Neural progenitor cell (in vitro differentiated cells): ENCODE results near the gene WASHC2A.
"Not testable (repeated sequence)": the region's sequence is repeated elsewhere in the genome, so short reads cannot be mapped to it uniquely, and the experiment has no call there.

Experiments
- EZH2 ChIP-seq: fragments of 200-600 bp; sonication (generic); IDR thresholded peaks from 2 replicates; pipeline ENCODE4 v1.6.1; 2017; ENCODE audit warnings: antibody characterized with exemption, mild to moderate bottlenecking, moderate library complexity
- TF ChIP-seq, protein P1 (sequence below): fragments of 200-600 bp; sonication (generic); IDR thresholded peaks from 2 replicates; pipeline ENCODE4 v1.5.1; 2017; ENCODE audit warnings: antibody characterized with exemption, mild to moderate bottlenecking

DNA sequence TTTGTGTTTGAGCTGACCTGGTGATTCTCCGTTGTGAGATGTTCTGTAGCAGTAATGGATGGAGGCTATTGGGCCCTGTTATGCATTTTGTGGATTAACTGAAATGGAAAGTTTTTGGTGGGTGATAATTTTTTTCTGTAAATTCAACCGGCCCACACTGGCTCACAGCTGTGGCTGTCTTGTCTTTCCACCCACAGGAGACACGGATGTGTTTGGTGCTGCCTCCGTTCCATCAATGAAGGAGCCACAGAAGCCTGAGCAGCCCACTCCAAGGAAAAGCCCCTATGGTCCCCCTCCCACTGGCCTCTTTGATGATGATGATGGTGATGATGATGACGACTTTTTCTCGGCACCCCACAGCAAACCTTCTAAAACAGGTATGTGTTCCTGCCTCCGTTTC is 27.6 kb downstream of the WASHC2A start:
- TF ChIP-seq, protein P1, sequence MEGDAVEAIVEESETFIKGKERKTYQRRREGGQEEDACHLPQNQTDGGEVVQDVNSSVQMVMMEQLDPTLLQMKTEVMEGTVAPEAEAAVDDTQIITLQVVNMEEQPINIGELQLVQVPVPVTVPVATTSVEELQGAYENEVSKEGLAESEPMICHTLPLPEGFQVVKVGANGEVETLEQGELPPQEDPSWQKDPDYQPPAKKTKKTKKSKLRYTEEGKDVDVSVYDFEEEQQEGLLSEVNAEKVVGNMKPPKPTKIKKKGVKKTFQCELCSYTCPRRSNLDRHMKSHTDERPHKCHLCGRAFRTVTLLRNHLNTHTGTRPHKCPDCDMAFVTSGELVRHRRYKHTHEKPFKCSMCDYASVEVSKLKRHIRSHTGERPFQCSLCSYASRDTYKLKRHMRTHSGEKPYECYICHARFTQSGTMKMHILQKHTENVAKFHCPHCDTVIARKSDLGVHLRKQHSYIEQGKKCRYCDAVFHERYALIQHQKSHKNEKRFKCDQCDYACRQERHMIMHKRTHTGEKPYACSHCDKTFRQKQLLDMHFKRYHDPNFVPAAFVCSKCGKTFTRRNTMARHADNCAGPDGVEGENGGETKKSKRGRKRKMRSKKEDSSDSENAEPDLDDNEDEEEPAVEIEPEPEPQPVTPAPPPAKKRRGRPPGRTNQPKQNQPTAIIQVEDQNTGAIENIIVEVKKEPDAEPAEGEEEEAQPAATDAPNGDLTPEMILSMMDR, result not testable (repeated sequence)
- TF ChIP-seq EZH2, result not testable (repeated sequence)
